HG02763 (cell line): ENCODE measurements around the gene LAMB4.

Source experiments
- ATAC-seq: cut with Tn5 transposase; IDR thresholded peaks from one replicate; pipeline ENCODE4 v1.9.1; 2021; ENCODE audit warnings: mild to moderate bottlenecking, moderate library complexity; ENCODE audit not compliant: unreplicated experiment

The LAMB4 gene

GRCh38 chr7:108130261-108130660, at the start of gene LAMB4:
TSS of gene LAMB4 (minus strand) at chr7:108130361. CDS start at chr7:108123164, 7,197 bp downstream.
- ATAC-seq: no peak

GRCh38 chr7:108178398-108178797, 48.2 kb upstream of the LAMB4 start:
- no peak for ATAC-seq

- ATAC-seq: no peak
Measured at GRCh38 chr7:108171164-108171563, 41.0 kb upstream of the LAMB4 start.

- no peak for ATAC-seq
Measured at GRCh38 chr7:108170251-108170650, 40.1 kb upstream of the LAMB4 start.

- no peak for ATAC-seq
Measured at GRCh38 chr7:108167460-108167859, 37.3 kb upstream of the LAMB4 start.

GRCh38 chr7:108166687-108167086, 36.5 kb upstream of the LAMB4 start:
- no peak for ATAC-seq

GRCh38 chr7:108165723-108166122, 35.6 kb upstream of the LAMB4 start:
- ATAC-seq: no peak

- no peak for ATAC-seq
Measured at GRCh38 chr7:108164946-108165345, 34.8 kb upstream of the LAMB4 start.

- ATAC-seq: no peak
Measured at GRCh38 chr7:108164342-108164741, 34.2 kb upstream of the LAMB4 start.

GRCh38 chr7:108158776-108159175, 28.6 kb upstream of the LAMB4 start:
- ATAC-seq: no peak

GRCh38 chr7:108157606-108158335, 27.6 kb upstream of the LAMB4 start:
- ATAC-seq: no peak

GRCh38 chr7:108156897-108157605, 26.9 kb upstream of the LAMB4 start:
- ATAC-seq: no peak

- ATAC-seq: no peak
Measured at GRCh38 chr7:108152198-108152597, 22.0 kb upstream of the LAMB4 start.

- no peak for ATAC-seq
Measured at GRCh38 chr7:108149908-108150307, 19.7 kb upstream of the LAMB4 start.

GRCh38 chr7:108149119-108149518, 19.0 kb upstream of the LAMB4 start:
- ATAC-seq: no peak

- no peak for ATAC-seq
Measured at GRCh38 chr7:108147031-108147563, 16.9 kb upstream of the LAMB4 start.

- ATAC-seq: no peak
Measured at GRCh38 chr7:108146070-108146842, 16.1 kb upstream of the LAMB4 start.

GRCh38 chr7:108145401-108145800, 15.2 kb upstream of the LAMB4 start:
- ATAC-seq: no peak

- no peak for ATAC-seq
Measured at GRCh38 chr7:108144931-108145330, 14.8 kb upstream of the LAMB4 start.

GRCh38 chr7:108143658-108144420, 13.7 kb upstream of the LAMB4 start:
- ATAC-seq: no peak
